GM10248 (cell line): ENCODE results near the gene ACOX1.
A peak's percentile ranks its signal among the peaks of the same experiment; 100 is the strongest.

Experiments used
- CTCF ChIA-PET: fragments of 300-600 bp; sonication (Branson Sonifier 250); formaldehyde crosslinking; extraction: SDS; loops from one replicate; lab custom pipeline; 2021; ENCODE audit warnings: antibody characterized with exemption; lab: Yijun Ruan, JAX
- POLR2A ChIA-PET: fragments of 350-650 bp; sonication (Branson Sonifier 250); formaldehyde crosslinking; extraction: SDS; loops from one replicate; lab custom pipeline; 2020; ENCODE audit warnings: antibody characterized with exemption; lab: Yijun Ruan, JAX
- DNase-seq: peaks from one replicate; pipeline ENCODE4 v3.0.0; 2012; ENCODE audit errors: extremely low spot score
- TF ChIP-seq, protein P1 (sequence below): IDR thresholded peaks from 2 replicates; pipeline ENCODE4 v1.5.1; 2012; ENCODE audit warnings: mild to moderate bottlenecking, low read depth; ENCODE audit errors: extremely low read depth, missing control alignments, control extremely low read depth

ACOX1 gene

DNA sequence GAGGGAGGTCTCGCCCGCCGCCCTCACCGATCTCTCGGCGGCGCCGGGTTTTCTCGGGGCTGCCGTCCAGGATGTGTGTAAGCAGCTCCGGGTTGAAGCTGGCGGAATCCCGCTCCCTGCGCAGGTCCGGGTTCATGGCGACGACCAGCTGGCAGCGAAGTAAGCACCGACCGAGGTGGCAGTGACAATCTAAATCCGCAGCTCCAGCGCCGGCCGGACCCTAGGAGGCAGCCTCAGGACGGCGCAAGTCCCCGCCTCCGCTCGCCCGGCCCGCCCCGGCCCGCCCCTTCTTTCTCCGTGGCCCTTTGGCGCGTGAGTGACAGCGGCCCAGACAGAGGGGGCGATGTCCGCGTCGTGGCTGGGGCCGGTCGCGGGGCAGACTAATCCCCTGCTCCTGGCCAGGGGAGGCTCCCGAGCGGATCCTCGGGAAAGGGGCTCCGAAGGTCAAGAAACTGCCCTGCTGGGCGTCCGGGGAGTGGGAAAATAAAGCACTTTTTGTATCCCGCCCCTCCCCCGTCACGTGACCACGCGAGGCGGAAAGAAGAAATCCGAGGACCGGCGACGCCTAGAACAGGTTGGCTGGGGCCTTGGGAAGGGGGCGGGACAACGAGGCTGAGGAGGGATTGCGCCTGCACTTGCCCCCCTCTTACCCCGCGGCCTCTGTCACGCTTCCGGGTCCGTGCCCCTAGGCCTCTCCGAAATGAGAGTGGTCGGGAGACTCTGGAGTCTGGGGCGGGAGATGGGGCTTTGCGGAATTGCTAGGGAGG, at the start of gene ACOX1, which contains the start of gene TEN1:
Gene ACOX1 (minus strand): TSS at position 229 of the 767 bp plus-strand sequence. CDS start 93 bp downstream, at position 136.
Gene TEN1 (plus strand): TSS at position 303 of the 767 bp plus-strand sequence. CDS start 6,953 bp downstream, outside the sequence.
- ChIA-PET POLR2A (interaction anchor here (0.6 to 1.1 kb wide), 3 partner anchors 10 to 1155 kb away, joined by 3 to 5 read pairs (median 4); no protein-coding TSS in a partner anchor), CTCF (interaction anchor here (1.0 to 1.6 kb wide), 5 partner anchors 21 to 74 kb away, joined by 3 to 4 read pairs (median 3); partner anchors contain the start of genes FBF1 and MRPL38)
- TF ChIP-seq, protein P1, sequence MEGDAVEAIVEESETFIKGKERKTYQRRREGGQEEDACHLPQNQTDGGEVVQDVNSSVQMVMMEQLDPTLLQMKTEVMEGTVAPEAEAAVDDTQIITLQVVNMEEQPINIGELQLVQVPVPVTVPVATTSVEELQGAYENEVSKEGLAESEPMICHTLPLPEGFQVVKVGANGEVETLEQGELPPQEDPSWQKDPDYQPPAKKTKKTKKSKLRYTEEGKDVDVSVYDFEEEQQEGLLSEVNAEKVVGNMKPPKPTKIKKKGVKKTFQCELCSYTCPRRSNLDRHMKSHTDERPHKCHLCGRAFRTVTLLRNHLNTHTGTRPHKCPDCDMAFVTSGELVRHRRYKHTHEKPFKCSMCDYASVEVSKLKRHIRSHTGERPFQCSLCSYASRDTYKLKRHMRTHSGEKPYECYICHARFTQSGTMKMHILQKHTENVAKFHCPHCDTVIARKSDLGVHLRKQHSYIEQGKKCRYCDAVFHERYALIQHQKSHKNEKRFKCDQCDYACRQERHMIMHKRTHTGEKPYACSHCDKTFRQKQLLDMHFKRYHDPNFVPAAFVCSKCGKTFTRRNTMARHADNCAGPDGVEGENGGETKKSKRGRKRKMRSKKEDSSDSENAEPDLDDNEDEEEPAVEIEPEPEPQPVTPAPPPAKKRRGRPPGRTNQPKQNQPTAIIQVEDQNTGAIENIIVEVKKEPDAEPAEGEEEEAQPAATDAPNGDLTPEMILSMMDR, result peak; percentile 41
- DNase-seq, result peak; percentile 95

DNA sequence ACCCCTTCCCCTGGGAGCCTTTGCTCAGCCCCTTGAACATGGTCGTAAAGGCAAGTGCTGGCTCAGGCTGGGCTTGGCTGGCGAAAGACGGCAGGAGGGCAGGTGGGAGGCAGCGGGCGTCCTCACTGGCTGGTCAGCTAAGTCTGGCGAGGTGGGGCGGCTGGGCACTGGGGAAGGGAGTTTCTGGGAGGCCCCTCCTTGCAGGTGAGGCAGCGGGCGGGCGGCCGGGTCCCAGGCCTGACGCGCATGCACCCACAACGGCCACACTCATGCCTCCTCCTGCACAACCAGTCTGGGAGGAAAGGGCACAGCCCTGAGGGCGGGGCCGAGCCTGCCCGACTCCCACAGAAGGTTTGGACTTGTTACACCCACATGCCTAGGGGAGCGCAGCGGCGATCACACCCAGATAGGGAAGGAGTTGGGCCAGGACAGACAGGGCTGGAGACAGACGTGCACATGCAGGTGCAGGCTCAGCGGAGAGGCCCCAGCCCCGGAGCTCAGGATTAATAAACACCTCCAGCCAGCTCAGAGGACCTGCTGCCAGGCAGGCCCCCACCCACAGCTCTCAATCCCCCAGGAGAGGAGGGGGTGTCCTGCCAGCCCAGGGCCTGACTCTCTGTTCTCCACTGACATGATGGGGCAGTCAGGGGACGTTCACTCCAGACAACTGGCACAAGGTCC, 48.3 kb upstream of the ACOX1 start, which contains the start of gene EVPL:
Gene EVPL (minus strand): TSS at position 148 of the 681 bp plus-strand sequence. CDS start 108 bp downstream, at position 40.
- POLR2A ChIA-PET, result no interaction called here

DNA sequence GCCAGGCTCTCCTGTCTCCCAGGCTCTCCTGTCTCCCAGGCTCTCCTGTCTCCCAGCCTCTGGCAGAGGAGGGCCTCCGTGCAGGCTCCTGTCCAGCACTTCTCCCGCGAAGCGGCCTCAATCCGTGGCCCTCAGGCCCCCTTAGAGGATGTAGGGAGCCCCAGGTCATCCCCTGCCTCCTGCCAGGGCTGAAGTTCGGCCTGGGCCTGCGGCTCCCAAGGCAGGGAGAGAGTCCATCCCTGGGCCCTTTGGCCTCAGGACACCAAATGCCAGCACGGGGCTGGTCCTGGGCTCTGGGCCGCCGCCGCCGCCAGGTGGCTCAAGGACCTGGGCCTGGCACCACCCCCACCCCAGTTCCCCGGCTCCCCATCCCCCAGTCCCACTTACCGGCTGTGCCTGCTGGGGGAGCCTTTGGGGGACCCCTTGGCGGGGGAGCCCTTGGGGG, 47.8 kb upstream of the ACOX1 start:
- ChIA-PET POLR2A (no interaction called here), CTCF (interaction anchor here (1.2 to 1.6 kb wide), 2 partner anchors 12 to 17 kb away, joined by 3 to 5 read pairs; no protein-coding TSS in a partner anchor)
- TF ChIP-seq, protein P1, result no peak
- DNase-seq, result no peak

More for the DNA sequence above, 48.3 kb upstream of the ACOX1 start, which contains the start of gene EVPL:
- DNase-seq, result no peak
- TF ChIP-seq, protein P1, result no peak
- CTCF ChIA-PET, result interaction anchor here (1.2 to 1.6 kb wide), 2 partner anchors 13 to 17 kb away, joined by 3 to 5 read pairs; no protein-coding TSS in a partner anchor

DNA sequence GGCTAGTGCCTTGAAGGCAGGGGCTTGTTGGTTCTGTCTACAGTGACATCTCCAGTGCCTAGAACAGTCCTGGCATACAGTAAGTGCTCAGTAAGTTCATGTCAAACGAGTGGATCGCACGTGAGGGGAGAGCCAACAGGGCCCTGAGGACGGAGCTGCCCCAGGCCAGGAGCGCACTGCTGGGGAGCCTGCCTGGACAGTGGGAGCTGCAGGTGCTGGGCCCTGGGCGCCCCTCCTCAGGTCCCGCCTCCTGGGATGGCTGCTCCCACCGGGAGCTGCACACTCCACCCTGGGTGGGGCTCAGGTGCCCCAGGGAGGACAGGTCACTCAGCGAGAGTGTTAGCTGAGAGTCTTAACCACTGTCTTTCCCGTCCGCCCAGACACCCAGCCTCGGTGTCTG, 46.3 kb upstream of the ACOX1 start:
- DNase-seq, result no peak
- ChIA-PET POLR2A (no interaction called here), CTCF (interaction anchor here (1.4 kb wide), 1 partner anchor 11 kb away, joined by 4 read pairs; no protein-coding TSS in a partner anchor)
- TF ChIP-seq, protein P1, result no peak

DNA sequence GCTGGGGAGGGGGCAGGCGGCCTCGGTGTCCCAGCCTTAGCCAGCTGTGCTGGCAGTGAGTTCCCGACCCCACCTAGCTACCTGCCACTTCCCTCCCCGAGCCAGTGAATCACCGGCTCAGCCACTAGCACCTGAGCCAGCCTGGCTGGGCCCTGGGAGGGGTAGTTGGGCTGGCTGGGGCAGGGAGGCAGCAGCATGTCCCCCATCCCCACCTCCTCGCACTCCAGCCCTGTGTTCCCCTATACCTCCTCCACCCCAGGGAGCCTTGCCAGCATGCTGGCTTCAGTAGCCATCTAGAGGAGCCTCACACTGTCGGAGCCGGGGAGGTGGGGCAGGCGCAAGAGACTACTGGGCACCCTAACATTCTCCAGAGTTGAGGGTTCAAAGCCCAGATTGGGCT, 45.4 kb upstream of the ACOX1 start:
- ChIA-PET POLR2A (no interaction called here), CTCF (interaction anchor here (1.5 kb wide), 1 partner anchor 10 kb away, joined by 5 read pairs; no protein-coding TSS in a partner anchor)
- DNase-seq, result no peak
- TF ChIP-seq, protein P1, result no peak

DNA sequence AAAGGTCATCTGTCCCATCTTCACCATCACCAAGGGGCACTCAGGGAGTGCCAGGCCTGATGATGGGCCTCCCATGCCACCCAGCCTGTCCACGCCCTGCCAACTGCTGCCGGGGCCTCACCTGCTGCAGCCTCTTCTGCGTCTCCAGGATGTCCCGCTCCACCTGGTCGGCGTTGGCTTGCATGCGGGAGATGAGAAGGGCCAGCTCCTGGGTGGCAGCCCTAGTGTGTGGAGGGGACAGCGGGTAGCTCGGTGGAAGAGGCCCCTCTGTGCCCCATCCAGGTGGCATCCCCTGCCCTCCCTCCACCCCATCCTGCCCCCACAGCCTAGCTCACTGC, 44.9 kb upstream of the ACOX1 start:
- CTCF ChIA-PET, result interaction anchor here (1.5 kb wide), 1 partner anchor 9 kb away, joined by 5 read pairs; no protein-coding TSS in a partner anchor
- TF ChIP-seq, protein P1, result no peak
- no peak for DNase-seq
- POLR2A ChIA-PET, result no interaction called here
